GM06990 (cell line): ENCODE measurements around the gene MYCL.

Source experiments
- DNase-seq: peaks from one replicate; pipeline ENCODE4 v3.0.0-alpha.2; 2011; ENCODE audit not compliant: insufficient read length; ENCODE audit errors: extremely low read depth
- H3K27me3 ChIP-seq: replicated peaks from 2 replicates; pipeline ENCODE4 v1.6.0; 2011; ENCODE audit warnings: low read length; ENCODE audit not compliant: control insufficient read depth, insufficient read depth
- H3K36me3 ChIP-seq: 2 replicates; pipeline ENCODE4 v1.5.1; 2011; ENCODE audit warnings: low read length; ENCODE audit not compliant: control insufficient read depth, insufficient read depth
- H3K4me3 ChIP-seq: replicated peaks from 2 replicates; pipeline ENCODE4 v1.5.1; 2011; ENCODE audit warnings: low read depth, mild to moderate bottlenecking, control low read depth, low read length
- CTCF ChIP-seq: IDR thresholded peaks from 2 replicates; pipeline ENCODE4 v1.5.1; 2011; ENCODE audit warnings: low read length, control low read depth, mild to moderate bottlenecking, inconsistent platforms; ENCODE audit not compliant: insufficient read depth, poor library complexity, severe bottlenecking

MYCL gene

DNA sequence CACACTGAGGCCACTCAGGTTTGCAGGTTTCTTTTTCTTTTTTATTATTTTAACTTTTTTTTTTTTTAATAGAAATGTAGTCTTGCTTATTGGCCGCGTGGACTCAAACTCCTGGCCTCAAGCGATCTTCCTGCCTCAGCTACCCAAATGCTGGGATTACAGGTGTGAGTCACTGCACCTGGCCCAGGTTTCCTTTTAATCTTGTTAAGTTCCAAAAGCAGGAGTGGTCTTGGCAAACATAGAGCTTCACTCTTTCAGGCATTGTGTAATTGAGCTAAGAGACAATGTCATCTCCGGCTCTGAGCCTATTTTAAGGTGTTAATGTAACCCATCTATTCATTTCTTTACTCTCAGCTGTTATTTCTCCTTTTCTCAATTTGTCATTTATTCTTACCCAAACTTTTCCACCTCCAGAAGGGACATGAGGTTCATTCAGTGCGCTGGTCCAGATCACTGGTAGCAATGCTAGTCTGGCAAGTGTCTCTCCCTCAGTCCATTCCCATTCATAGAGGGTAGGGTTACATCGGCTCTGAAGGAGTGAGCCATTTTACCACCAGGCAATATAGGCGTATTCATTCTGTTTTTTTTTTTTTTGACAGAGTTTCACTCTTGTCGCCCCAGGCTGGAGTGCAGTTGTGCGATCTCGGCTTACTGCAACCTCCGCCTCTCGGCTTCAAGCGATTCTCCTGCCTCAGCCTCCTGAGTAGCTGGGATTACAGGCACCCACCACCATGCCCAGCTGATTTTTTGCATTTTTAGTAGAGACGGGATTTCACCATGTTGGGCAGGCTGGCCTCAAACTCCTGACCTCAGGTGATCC is 42.0 kb upstream of the MYCL start:
- DNase-seq = no peak
- no peak overlapping the region for H3K4me3 ChIP-seq
- no peaks in the 10 kb centered on the region for H3K27me3 ChIP-seq
- TF ChIP-seq CTCF = no peak
- H3K36me3 ChIP-seq = no peaks in the 10 kb centered on the region

DNA sequence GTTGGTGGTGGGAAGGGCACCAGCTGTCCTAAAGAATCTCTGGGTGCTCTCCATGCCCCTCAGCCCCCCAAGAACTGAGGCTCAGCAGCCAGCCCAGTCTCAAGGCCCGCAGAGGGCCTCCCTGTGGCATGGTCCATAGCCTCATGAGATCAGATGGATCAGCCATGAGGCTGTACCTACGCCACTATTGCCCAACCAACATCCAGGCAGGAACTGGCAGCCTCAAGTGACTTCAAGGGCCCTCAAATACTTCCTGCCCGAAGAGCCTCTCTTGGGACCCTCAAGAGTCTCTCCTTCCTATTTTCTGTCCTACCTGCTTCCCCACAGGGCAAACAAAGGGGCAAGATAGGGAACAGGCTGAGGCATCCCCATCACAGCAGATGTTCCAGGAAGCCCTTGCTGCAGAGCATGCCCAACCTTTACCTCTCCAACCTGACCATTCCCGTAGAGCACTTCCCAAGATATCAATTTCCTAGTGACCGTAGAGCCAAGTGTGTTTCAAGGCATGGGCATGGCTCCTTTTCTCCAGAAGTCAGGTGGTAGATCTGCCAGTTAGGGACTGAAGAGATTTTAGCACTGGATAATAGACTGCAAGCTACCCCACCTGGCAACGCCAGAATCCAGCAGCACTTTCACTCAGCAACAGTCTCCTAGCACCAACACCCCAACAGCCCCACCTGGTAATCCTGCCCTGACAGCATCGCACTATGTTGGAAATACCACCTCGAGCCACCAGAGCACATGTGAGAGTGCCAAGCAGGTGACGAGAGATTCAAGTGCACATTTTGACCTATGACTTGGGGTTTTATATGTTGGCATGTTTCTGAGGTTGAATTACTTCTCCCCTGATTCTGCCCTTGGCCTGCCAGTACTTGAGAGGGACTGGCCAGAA is 39.5 kb upstream of the MYCL start:
- Histone ChIP-seq H3K36me3 (no peaks in the 10 kb centered on the region), H3K27me3 (no peaks in the 10 kb centered on the region), H3K4me3 (no peak overlapping the region)
- TF ChIP-seq CTCF = no peak
- DNase-seq = no peak

- TF ChIP-seq CTCF = no peak
- H3K36me3 ChIP-seq = no peaks in the 10 kb centered on the region
- no peak overlapping the region for H3K4me3 ChIP-seq
- H3K27me3 ChIP-seq = no peaks in the 10 kb centered on the region
- DNase-seq = no peak
These were observed 38.5 kb upstream of the MYCL start for GRCh38 chr1:39940253-39940652.

DNA sequence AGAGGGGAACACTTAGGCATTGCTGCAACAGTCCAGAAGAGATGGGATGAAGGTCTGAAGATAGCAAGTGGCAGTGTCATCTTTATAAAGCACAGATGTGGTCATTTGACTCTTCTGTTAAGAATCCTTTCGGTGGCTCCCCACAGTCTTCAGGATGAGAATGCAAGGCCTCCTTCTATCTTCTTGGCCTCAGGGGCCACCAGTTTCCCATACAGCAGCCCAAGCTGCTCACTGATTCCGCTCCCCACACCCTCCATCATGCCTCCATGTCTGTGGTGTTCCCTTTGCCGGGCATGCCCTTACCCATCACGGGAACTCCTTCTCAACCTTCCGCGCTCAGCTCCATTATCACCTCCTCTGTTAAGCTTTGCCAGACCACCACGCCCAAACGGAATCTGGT is 37.1 kb upstream of the MYCL start:
- no peaks in the 10 kb centered on the region for H3K27me3 ChIP-seq
- no peak for TF ChIP-seq CTCF
- DNase-seq = no peak
- H3K36me3 ChIP-seq = no peaks in the 10 kb centered on the region
- H3K4me3 ChIP-seq = no peak overlapping the region

DNA sequence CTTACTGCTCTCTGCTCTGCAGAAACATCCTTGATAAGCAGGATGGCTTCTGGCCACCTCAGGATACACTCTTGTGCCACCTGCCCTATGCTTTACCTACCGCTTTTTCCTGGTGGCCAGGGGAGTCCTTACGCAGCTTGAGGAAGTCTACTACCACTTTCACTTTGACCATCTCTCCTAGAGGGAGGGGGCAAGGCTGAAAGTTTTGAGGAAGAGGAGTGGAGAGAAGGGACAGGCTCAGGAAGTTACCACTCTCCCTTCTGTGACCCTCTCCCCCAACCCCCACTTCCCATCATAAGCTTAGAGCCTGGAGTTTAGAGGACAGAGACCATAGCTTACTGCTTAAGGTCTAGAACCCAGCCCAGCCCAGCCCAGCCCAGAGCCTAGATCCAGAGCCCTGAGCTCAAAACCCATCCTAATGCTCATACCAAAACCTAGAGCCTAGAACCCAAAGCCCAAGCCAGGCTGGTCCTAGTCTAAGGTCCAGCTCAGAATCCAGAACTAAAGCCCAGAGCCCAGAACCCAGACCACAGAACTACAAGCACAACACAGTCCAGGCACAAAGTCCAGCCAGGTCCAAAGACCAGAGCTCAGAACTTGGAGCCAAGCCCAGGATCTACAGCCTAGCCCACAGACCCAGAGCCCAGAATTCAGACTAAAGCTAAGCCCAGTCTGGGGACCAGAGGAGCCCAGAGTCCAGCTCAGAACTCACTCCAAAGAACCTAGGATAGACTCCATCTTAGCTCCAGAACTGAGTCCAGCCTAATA is 35.2 kb upstream of the MYCL start:
- Histone ChIP-seq H3K4me3 (no peak overlapping the region), H3K27me3 (no peaks in the 10 kb centered on the region), H3K36me3 (no peaks in the 10 kb centered on the region)
- no peak for DNase-seq
- no peak for TF ChIP-seq CTCF
